Measurements from ENCODE around the gene RENBP. TPM values are rescaled to one million over a fixed set of nuclear protein-coding genes. Genes with fewer than 3 reads are reported as not detected.
A peak's percentile ranks its signal among the peaks of the same experiment; 100 is the strongest.

Gene RENBP
- total RNA-seq, 1 donor from 2014 or later, result 11.1 TPM

- DNase-seq (ENCODE audit: low spot score), result no peak
Measured at GRCh38 chrX:153954558-153955227, 10.2 kb upstream of the RENBP start.

- no peak for DNase-seq (ENCODE audit: low spot score)
Measured at GRCh38 chrX:153953892-153954557, 9.6 kb upstream of the RENBP start.

GRCh38 chrX:153953342-153953830 is 8.9 kb upstream of the RENBP start:
- DNase-seq (ENCODE audit: low spot score), result peak; percentile 51

- DNase-seq (ENCODE audit: low spot score), result no peak
Measured at GRCh38 chrX:153952373-153953026, 8.1 kb upstream of the RENBP start.

- DNase-seq (ENCODE audit: low spot score), result no peak
Measured at GRCh38 chrX:153951683-153952372, 7.4 kb upstream of the RENBP start.

- no peak for DNase-seq (ENCODE audit: low spot score)
Measured at GRCh38 chrX:153950127-153950526, 5.7 kb upstream of the RENBP start.

- DNase-seq (ENCODE audit: low spot score), result no peak
Measured at GRCh38 chrX:153948847-153949805, 4.7 kb upstream of the RENBP start.

- DNase-seq (ENCODE audit: low spot score), result no peak
Measured at GRCh38 chrX:153948002-153948466, 3.6 kb upstream of the RENBP start.

- peak; percentile 60 for DNase-seq (ENCODE audit: low spot score)
Measured at GRCh38 chrX:153947009-153947769, 2.7 kb upstream of the RENBP start.

- no peak for DNase-seq (ENCODE audit: low spot score)
Measured at GRCh38 chrX:153945956-153946943, 1.8 kb upstream of the RENBP start.

GRCh38 chrX:153944800-153945150 is 332 bp upstream of the RENBP start:
- DNase-seq (ENCODE audit: low spot score), result no peak

- DNase-seq (ENCODE audit: low spot score), result no peak
Measured at GRCh38 chrX:153941336-153942252, 2.8 kb downstream of the RENBP start.

GRCh38 chrX:153939573-153939972 is 4.9 kb downstream of the RENBP start:
- DNase-seq (ENCODE audit: low spot score), result no peak

GRCh38 chrX:153938226-153938786 is 6.1 kb downstream of the RENBP start:
- no peak for DNase-seq (ENCODE audit: low spot score)

GRCh38 chrX:153937056-153937455 is 7.4 kb downstream of the RENBP start:
- DNase-seq (ENCODE audit: low spot score), result no peak

- DNase-seq (ENCODE audit: low spot score), result no peak
Measured at GRCh38 chrX:153935326-153935851, 9.1 kb downstream of the RENBP start.

- peak; percentile 74 for DNase-seq (ENCODE audit: low spot score)
Measured at GRCh38 chrX:153934762-153935325, 9.6 kb downstream of the RENBP start, which contains the start of gene NAA10. Gene NAA10, minus strand, starts transcription at chrX:153935037. Its CDS starts 133 bp downstream, at chrX:153934904.
